PC-9 (cell line): ENCODE measurements around the gene ST6GALNAC6. TPM values are rescaled to one million over a fixed set of nuclear protein-coding genes. Genes with fewer than 3 reads are reported as not detected.
A peak's percentile ranks its signal among the peaks of the same experiment; 100 is the strongest.

Experiments
- BruUV-seq: library from RNA; stranded (reverse); fragments of 400-500 nt; replicated peaks from 2 replicates; lab custom pipeline; 2021; lab: Mats Ljungman, UMichigan
- CTCF ChIA-PET: fragments of 300-600 bp; sonication (Branson Sonifier 250); formaldehyde crosslinking; loops from one replicate; lab custom pipeline; 2022; ENCODE audit warnings: antibody characterized with exemption; lab: Charles Lee
- POLR2A ChIA-PET: fragments of 300-600 bp; sonication (Branson Sonifier 250); formaldehyde crosslinking; loops from one replicate; lab custom pipeline; 2022; ENCODE audit warnings: antibody characterized with exemption; ENCODE audit not compliant: unreplicated experiment; lab: Charles Lee
- DNase-seq, 2 experiments: peaks; one replicate each; pipeline versions ENCODE4 v3.0.0 to v3.0.0-alpha.2; 2015 to 2022; ENCODE audit warnings: mixed read lengths in 1 of 2
- H2AFZ ChIP-seq: fragments of 200-600 bp; sonication (generic); 2 replicates; pipeline ENCODE4 v1.8.1; 2017; ENCODE audit warnings: antibody characterized with exemption
- H3F3A ChIP-seq: fragments of 200-600 bp; sonication (generic); 2 replicates; pipeline ENCODE4 v1.8.1; 2017; ENCODE audit warnings: antibody characterized with exemption, mild to moderate bottlenecking, low read depth; ENCODE audit not compliant: insufficient read depth
- H3K27ac ChIP-seq: fragments of 200-600 bp; sonication (generic); 2 replicates; pipeline ENCODE4 v1.6.1; 2016; ENCODE audit warnings: mixed run types
- H3K27me3 ChIP-seq: fragments of 200-600 bp; sonication (generic); 2 replicates; pipeline ENCODE4 v1.6.1; 2016; ENCODE audit warnings: low read depth, mixed run types; ENCODE audit not compliant: insufficient read depth
- H3K36me3 ChIP-seq: fragments of 200-600 bp; sonication (generic); 2 replicates; pipeline ENCODE4 v1.6.1; 2016; ENCODE audit warnings: low read depth, mixed run types
- H3K4me1 ChIP-seq: fragments of 200-600 bp; sonication (generic); replicated peaks from 2 replicates; pipeline ENCODE4 v1.6.1; 2016; ENCODE audit warnings: mixed run types; ENCODE audit not compliant: insufficient read depth
- H3K4me2 ChIP-seq: fragments of 200-600 bp; sonication (generic); 2 replicates; pipeline ENCODE4 v1.6.1; 2017; ENCODE audit warnings: mixed run types
- H3K4me3 ChIP-seq: fragments of 200-600 bp; sonication (generic); 2 replicates; pipeline ENCODE4 v1.6.1; 2016; ENCODE audit warnings: mixed run types
- H3K79me2 ChIP-seq: fragments of 200-600 bp; sonication (generic); 2 replicates; pipeline ENCODE4 v1.6.1; 2017; ENCODE audit warnings: low read depth, mixed run types
- H3K9me2 ChIP-seq: fragments of 200-600 bp; sonication (generic); 2 replicates; pipeline ENCODE4 v1.8.1; 2017; ENCODE audit warnings: mild to moderate bottlenecking; ENCODE audit not compliant: insufficient read depth
- H3K9me3 ChIP-seq: fragments of 200-600 bp; sonication (generic); 2 replicates; pipeline ENCODE4 v1.8.1; 2016; ENCODE audit warnings: low read depth; ENCODE audit not compliant: insufficient read depth
- H4K20me1 ChIP-seq: fragments of 200-600 bp; sonication (generic); 2 replicates; pipeline ENCODE4 v1.8.1; 2017; ENCODE audit not compliant: insufficient read depth
- CTCF ChIP-seq: fragments of 200-600 bp; sonication (generic); conservative IDR thresholded peaks from 2 replicates; pipeline ENCODE4 v1.6.1; 2017; ENCODE audit warnings: mixed run types, antibody characterized with exemption, mild to moderate bottlenecking, moderate library complexity
- EZH2 ChIP-seq: fragments of 200-600 bp; sonication (generic); IDR thresholded peaks from 2 replicates; pipeline ENCODE4 v1.8.0; 2017; ENCODE audit warnings: antibody characterized with exemption, low read depth
- intact Hi-C: fragments of 100-400 bp; cut with micrococcal nuclease; formaldehyde crosslinking; loops from one replicate; pipeline ENCODE4 v1.10.0; 2022; ENCODE audit not compliant: unreplicated experiment
- total RNA-seq: library from RNA; stranded (reverse); gene quantifications from 2 replicates; pipeline ENCODE4 v1.2.3, GENCODE V29; 2021

The ST6GALNAC6 gene
- total RNA-seq, 1 experiment from 2014 or later, result 23.3 TPM

GRCh38 chr9:127925959-127926905 is 26.8 kb upstream of the ST6GALNAC6 start:
- POLR2A ChIA-PET, result no interaction called here
- CTCF ChIA-PET, result no interaction called here
- no TSS peak for BruUV-seq
- peaks cover 28% of the 10 kb centered on the region for H3K4me1 ChIP-seq
- no peaks in the 10 kb centered on the region for H3K36me3 ChIP-seq
- H4K20me1 ChIP-seq, result no peaks in the 10 kb centered on the region
- no peak for DNase-seq
- H3K4me2 ChIP-seq, result no peak overlapping the region
- intact Hi-C loops, result no loop called here
- no peaks in the 10 kb centered on the region for H3K9me2 ChIP-seq
- no peak overlapping the region for H2AFZ ChIP-seq
- H3F3A ChIP-seq, result peaks cover 56% of the 10 kb centered on the region
- no peak overlapping the region for H3K27ac ChIP-seq
- no peak for TF ChIP-seq CTCF
- no peak overlapping the region for H3K4me3 ChIP-seq
- no peaks in the 10 kb centered on the region for H3K79me2 ChIP-seq
- no peaks in the 10 kb centered on the region for H3K9me3 ChIP-seq
- no peaks in the 10 kb centered on the region for H3K27me3 ChIP-seq

GRCh38 chr9:127924736-127925444 is 25.5 kb upstream of the ST6GALNAC6 start:
- Histone ChIP-seq H2AFZ (no peak overlapping the region), H3K4me2 (no peak overlapping the region), H4K20me1 (no peaks in the 10 kb centered on the region), H3K36me3 (no peaks in the 10 kb centered on the region), H3K4me1 (peaks cover 32% of the 10 kb centered on the region), H3K27me3 (no peaks in the 10 kb centered on the region), H3K9me3 (no peaks in the 10 kb centered on the region), H3K79me2 (no peaks in the 10 kb centered on the region), H3K9me2 (no peaks in the 10 kb centered on the region), H3K27ac (no peak overlapping the region), H3K4me3 (no peak overlapping the region), H3F3A (peaks cover 51% of the 10 kb centered on the region; the same call in 1 of the 2 replicates)
- no TSS peak for BruUV-seq
- ChIA-PET CTCF (no interaction called here), POLR2A (interaction anchor here (0.6 kb wide), 1 partner anchor 124 kb away, joined by 10 read pairs; no protein-coding TSS in a partner anchor)
- intact Hi-C loops, result no loop called here
- TF ChIP-seq CTCF (no peak), EZH2 (no peak)
- DNase-seq, result no peak

GRCh38 chr9:127923771-127924170 is 24.4 kb upstream of the ST6GALNAC6 start:
- ChIA-PET CTCF (no interaction called here), POLR2A (no interaction called here)
- Histone ChIP-seq H3K4me3 (no peak overlapping the region), H3K9me2 (no peaks in the 10 kb centered on the region), H4K20me1 (no peaks in the 10 kb centered on the region), H3F3A (peaks cover 52% of the 10 kb centered on the region), H2AFZ (no peak overlapping the region), H3K36me3 (no peaks in the 10 kb centered on the region), H3K79me2 (no peaks in the 10 kb centered on the region), H3K9me3 (no peaks in the 10 kb centered on the region), H3K4me1 (peaks cover 37% of the 10 kb centered on the region), H3K27me3 (no peaks in the 10 kb centered on the region), H3K4me2 (no peak overlapping the region), H3K27ac (no peak overlapping the region)
- TF ChIP-seq EZH2 (no peak), CTCF (no peak)
- intact Hi-C loops, result no loop called here
- no TSS peak for BruUV-seq
- DNase-seq, result peak in 1 of 2 experiments; percentile 53
